Testis (tissue), 3 donors: Measurements from ENCODE around the gene AP1G1. TPM values are rescaled to one million over a fixed set of nuclear protein-coding genes. Genes with fewer than 3 reads are reported as not detected.

ENCODE experiments used
- DNase-seq: peaks from one replicate; pipeline ENCODE4 v3.0.0-alpha.2; 2019
- H3K27ac ChIP-seq, 2 donors: fragments of 200-600 bp; sonication (generic); one replicate each; pipeline ENCODE4 v1.5.1; 2019
- H3K27me3 ChIP-seq: fragments of 200-600 bp; sonication (generic); one replicate; pipeline ENCODE4 v1.5.1; 2019
- H3K36me3 ChIP-seq: fragments of 200-600 bp; sonication (generic); one replicate; pipeline ENCODE4 v1.5.1; 2017; ENCODE audit warnings: low read depth; ENCODE audit errors: missing control alignments
- H3K4me1 ChIP-seq: fragments of 200-600 bp; sonication (generic); one replicate; pipeline ENCODE4 v1.5.1; 2019
- H3K4me3 ChIP-seq, 2 donors: fragments of 200-600 bp; sonication (generic); one replicate each; pipeline ENCODE4 v1.5.1; 2017 to 2019
- H3K9me3 ChIP-seq: fragments of 200-600 bp; sonication (generic); one replicate; pipeline ENCODE4 v1.5.1; 2017
- CTCF ChIP-seq, 3 experiments: fragments of 450-650 bp in 2 of 3; fragments of 200-600 bp in 1 of 3; sonication (generic) in 1 of 3; IDR thresholded peaks; one replicate each; pipeline ENCODE4 v1.5.1; 2016 to 2019; ENCODE audit warnings: antibody characterized with exemption in 3 of 3, mild to moderate bottlenecking in 2 of 3, moderate library complexity in 1 of 3
- POLR2A ChIP-seq: fragments of 450-650 bp; IDR thresholded peaks from one replicate; pipeline ENCODE4 v1.6.1; 2017; ENCODE audit warnings: antibody characterized with exemption, mild to moderate bottlenecking, moderate library complexity
- WGBS, 2 donors: methylation state at CpG; one replicate each; pipeline ENCODE4 v1.1.5; 2018; 5-methylcytosine and 5-hydroxymethylcytosine counted together
- intact Hi-C: fragments of 100-400 bp; cut with DNase I; formaldehyde crosslinking; loops from one replicate; pipeline ENCODE4 v1.15.1; 2023; ENCODE audit warnings: low total_unique reads
- polyA plus RNA-seq: library from polyadenylated mRNA; stranded (reverse); fragments of 350-450 nt; fragmentation: Illumina TruSeq; extraction: RNeasy Lipid Tissue Mini Kit (QIAGEN cat#74804); gene quantifications from one replicate; pipeline ENCODE4 v1.2.3, GENCODE V29; 2014; ENCODE audit warnings: low read depth, low replicate concordance; ENCODE audit not compliant: insufficient read depth
- total RNA-seq, 2 donors: library from RNA; depleted of rRNA; stranded (reverse); fragments of >200 nt; gene quantifications; one replicate each; pipeline ENCODE4 v1.2.3, GENCODE V29; 2016

The AP1G1 gene
- total and polyA plus RNA-seq, 3 donors from 2014 or later: 125 to 203 (median 155) TPM

DNA sequence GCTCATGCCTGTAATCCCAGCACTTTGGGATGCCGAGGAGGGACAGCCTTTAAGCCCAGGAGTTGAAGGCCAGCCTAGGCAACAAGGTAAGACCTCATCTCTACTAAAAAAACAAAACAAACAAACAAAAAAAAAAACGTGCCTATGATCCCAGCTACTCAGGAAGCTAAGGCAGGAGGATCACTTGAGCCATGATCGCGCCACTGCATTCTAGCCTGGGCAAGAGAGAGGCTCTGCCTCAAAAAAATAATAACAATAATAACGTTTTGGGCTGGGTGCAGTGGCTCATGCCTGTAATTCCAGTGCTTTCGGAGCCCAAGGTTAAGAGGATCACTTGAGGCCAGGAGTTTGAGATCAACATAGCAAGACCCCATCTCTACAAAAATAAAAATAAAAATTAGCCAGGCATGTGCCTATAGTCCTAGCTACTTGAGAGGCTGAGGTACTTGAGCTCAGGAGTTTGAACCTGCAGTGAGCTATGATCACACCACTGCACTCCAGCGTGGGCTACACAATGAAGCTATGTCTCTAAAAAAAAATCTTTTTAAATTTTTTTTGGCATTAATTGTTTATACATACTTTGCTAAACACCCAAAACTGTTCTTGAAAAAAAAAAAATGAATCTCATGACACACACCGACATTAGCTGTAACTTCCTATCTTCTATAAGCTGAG lies 87.4 kb downstream of the AP1G1 start:
- Histone ChIP-seq H3K9me3 (no peaks in the 10 kb centered on the region), H3K27ac (no peak overlapping the region), H3K36me3 (no peaks in the 10 kb centered on the region), H3K4me1 (peaks cover 29% of the 10 kb centered on the region), H3K4me3 (no peak overlapping the region), H3K27me3 (no peaks in the 10 kb centered on the region)
- TF ChIP-seq POLR2A: no peak
- no peak for TF ChIP-seq CTCF (IDR thresholded peaks at IDR 0.05)
- no peak for DNase-seq
- WGBS, 2 donors: 48 to 58% methylated on average over 8 of the region's 8 CpGs
- intact Hi-C loops: no loop called here

- DNase-seq: no peak
- TF ChIP-seq CTCF (IDR thresholded peaks at IDR 0.05) (no peak), POLR2A (no peak)
- Histone ChIP-seq H3K9me3 (no peaks in the 10 kb centered on the region), H3K27me3 (no peaks in the 10 kb centered on the region), H3K36me3 (no peaks in the 10 kb centered on the region), H3K4me1 (no peaks in the 10 kb centered on the region), H3K4me3 (no peak overlapping the region), H3K27ac (no peak overlapping the region)
- intact Hi-C loops: no loop called here
- 52 to 76% methylated on average over 1 of the region's 1 CpG for WGBS, 2 donors
Observed at GRCh38 chr16:71712501-71712900, 96.1 kb downstream of the AP1G1 start.

GRCh38 chr16:71711789-71712188 lies 96.8 kb downstream of the AP1G1 start:
- Histone ChIP-seq H3K4me3 (no peak overlapping the region), H3K36me3 (no peaks in the 10 kb centered on the region), H3K27me3 (no peaks in the 10 kb centered on the region), H3K9me3 (no peaks in the 10 kb centered on the region), H3K27ac (no peak overlapping the region), H3K4me1 (no peaks in the 10 kb centered on the region)
- 64 to 72% methylated on average over 3 of the region's 3 CpGs for WGBS, 2 donors
- intact Hi-C loops: no loop called here
- DNase-seq: no peak
- TF ChIP-seq CTCF (IDR thresholded peaks at IDR 0.05) (no peak), POLR2A (no peak)

DNA sequence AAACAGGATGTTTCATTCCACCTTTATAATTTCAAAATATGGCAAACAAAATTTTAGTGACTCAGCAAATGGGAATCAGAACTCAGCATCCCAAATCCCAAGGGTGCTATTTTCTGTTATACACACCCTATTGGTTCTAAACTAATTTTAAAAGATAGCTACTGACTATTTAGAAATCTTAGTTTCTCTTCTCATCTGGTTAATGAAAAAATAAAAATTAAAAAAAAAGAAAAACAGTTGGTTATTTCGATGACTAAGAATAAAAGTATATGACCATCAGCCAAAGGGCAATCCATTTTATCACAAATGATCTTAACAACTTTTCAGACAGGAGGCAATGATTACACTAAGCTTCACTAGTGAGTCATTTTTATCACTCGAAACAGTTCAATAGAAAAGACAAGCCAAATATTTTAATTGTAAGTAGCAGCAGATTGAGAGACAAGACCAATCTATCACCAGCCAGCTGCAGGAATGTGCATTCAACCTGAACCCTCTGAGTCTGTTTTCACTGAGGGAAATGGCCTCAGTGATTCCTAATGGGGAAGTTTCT lies 99.3 kb downstream of the AP1G1 start:
- 79 to 80% methylated on average over 2 of the region's 2 CpGs for WGBS, 2 donors
- Histone ChIP-seq H3K36me3 (no peaks in the 10 kb centered on the region), H3K4me3 (no peak overlapping the region), H3K27me3 (no peaks in the 10 kb centered on the region), H3K9me3 (no peaks in the 10 kb centered on the region), H3K27ac (no peak overlapping the region), H3K4me1 (no peaks in the 10 kb centered on the region)
- intact Hi-C loops: no loop called here
- no peak for DNase-seq
- TF ChIP-seq POLR2A (no peak), CTCF (IDR thresholded peaks at IDR 0.05) (no peak)

- WGBS, 2 donors: 95 to 97% methylated on average over 2 of the region's 2 CpGs
- TF ChIP-seq CTCF (IDR thresholded peaks at IDR 0.05) (no peak), POLR2A (no peak)
- Histone ChIP-seq H3K4me1 (no peaks in the 10 kb centered on the region), H3K4me3 (no peak overlapping the region), H3K36me3 (no peaks in the 10 kb centered on the region), H3K9me3 (no peaks in the 10 kb centered on the region), H3K27ac (no peak overlapping the region), H3K27me3 (no peaks in the 10 kb centered on the region)
- intact Hi-C loops: no loop called here
- no peak for DNase-seq
Observed at GRCh38 chr16:71708696-71709095, 99.9 kb downstream of the AP1G1 start.
